ENCODE results near the gene CFD.
A peak's percentile ranks its signal among the peaks of the same experiment; 100 is the strongest.

GRCh38 chr19:861756-862580 is 2.5 kb downstream of the CFD start:
- TF ChIP-seq CTCF (IDR thresholded peaks at IDR 0.05) (peak in 1 of 6 experiments; percentile 31), POLR2A (IDR thresholded peaks at IDR 0.05) (no peak), EP300 (IDR thresholded peaks at IDR 0.05) (no peak), POLR2AphosphoS5 (IDR thresholded peaks at IDR 0.05) (no peak)
